ENCODE measurements around the gene CTNNA1. TPM values are rescaled to one million over a fixed set of nuclear protein-coding genes. Genes with fewer than 3 reads are reported as not detected.
A peak's percentile ranks its signal among the peaks of the same experiment; 100 is the strongest.
"Not testable (repeated sequence)": the region's sequence is repeated elsewhere in the genome, so short reads cannot be mapped to it uniquely, and the experiment has no call there.

CTNNA1 gene
- total RNA-seq, 1 donor from 2014 or later: 359 TPM

- Histone ChIP-seq H2AFZ (ENCODE audit: low read depth, low read length) (no peak overlapping the region), H3K4me2 (ENCODE audit: low read length) (no peak overlapping the region), H3K27me3 (ENCODE audit: insufficient read depth, low read length) (no peaks in the 10 kb centered on the region), H3K4me1 (ENCODE audit: insufficient read depth, low read length) (peaks cover 11% of the 10 kb centered on the region), H3K9ac (ENCODE audit: low read length) (no peak overlapping the region), H3K27ac (ENCODE audit: low read depth, low read length) (no peak overlapping the region), H3K36me3 (ENCODE audit: insufficient read depth, low read length) (peaks cover 19% of the 10 kb centered on the region), H4K20me1 (ENCODE audit: insufficient read depth, low read length) (peaks cover 88% of the 10 kb centered on the region), H3K9me3 (ENCODE audit: insufficient read depth, low read depth, low read length) (no peaks in the 10 kb centered on the region), H3K79me2 (ENCODE audit: insufficient read depth, low read length) (peaks cover 90% of the 10 kb centered on the region), H3K4me3 (ENCODE audit: insufficient read depth, low read depth, low read length) (no peak overlapping the region)
- DNase-seq (ENCODE audit: low read depth) (peak; percentile 55), FAIRE-seq (no peak)
- TF ChIP-seq, protein P1, sequence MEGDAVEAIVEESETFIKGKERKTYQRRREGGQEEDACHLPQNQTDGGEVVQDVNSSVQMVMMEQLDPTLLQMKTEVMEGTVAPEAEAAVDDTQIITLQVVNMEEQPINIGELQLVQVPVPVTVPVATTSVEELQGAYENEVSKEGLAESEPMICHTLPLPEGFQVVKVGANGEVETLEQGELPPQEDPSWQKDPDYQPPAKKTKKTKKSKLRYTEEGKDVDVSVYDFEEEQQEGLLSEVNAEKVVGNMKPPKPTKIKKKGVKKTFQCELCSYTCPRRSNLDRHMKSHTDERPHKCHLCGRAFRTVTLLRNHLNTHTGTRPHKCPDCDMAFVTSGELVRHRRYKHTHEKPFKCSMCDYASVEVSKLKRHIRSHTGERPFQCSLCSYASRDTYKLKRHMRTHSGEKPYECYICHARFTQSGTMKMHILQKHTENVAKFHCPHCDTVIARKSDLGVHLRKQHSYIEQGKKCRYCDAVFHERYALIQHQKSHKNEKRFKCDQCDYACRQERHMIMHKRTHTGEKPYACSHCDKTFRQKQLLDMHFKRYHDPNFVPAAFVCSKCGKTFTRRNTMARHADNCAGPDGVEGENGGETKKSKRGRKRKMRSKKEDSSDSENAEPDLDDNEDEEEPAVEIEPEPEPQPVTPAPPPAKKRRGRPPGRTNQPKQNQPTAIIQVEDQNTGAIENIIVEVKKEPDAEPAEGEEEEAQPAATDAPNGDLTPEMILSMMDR (IDR thresholded peaks at IDR 0.05; ENCODE audit: insufficient read depth, low read depth, low read length): no peak
- TF ChIP-seq EZH2 (IDR thresholded peaks at IDR 0.05; ENCODE audit: insufficient read depth, low read length): no peak
- no peak overlapping the region for H3K27ac Mint-ChIP-seq (ENCODE audit: unreplicated experiment)
- H3K4me1 Mint-ChIP-seq (ENCODE audit: low read depth, unreplicated experiment): peaks cover 43% of the 10 kb centered on the region
- H3K4me3 Mint-ChIP-seq (ENCODE audit: unreplicated experiment): no peak overlapping the region
- no peaks in the 10 kb centered on the region for H3K9me3 Mint-ChIP-seq (ENCODE audit: unreplicated experiment)
- H3K36me3 Mint-ChIP-seq (ENCODE audit: low read depth, unreplicated experiment): peaks cover 10% of the 10 kb centered on the region
- no peaks in the 10 kb centered on the region for H3K27me3 Mint-ChIP-seq (ENCODE audit: low read depth, unreplicated experiment)
These were observed 79.0 kb downstream of the CTNNA1 start for GRCh38 chr5:138832218-138832617.

DNA sequence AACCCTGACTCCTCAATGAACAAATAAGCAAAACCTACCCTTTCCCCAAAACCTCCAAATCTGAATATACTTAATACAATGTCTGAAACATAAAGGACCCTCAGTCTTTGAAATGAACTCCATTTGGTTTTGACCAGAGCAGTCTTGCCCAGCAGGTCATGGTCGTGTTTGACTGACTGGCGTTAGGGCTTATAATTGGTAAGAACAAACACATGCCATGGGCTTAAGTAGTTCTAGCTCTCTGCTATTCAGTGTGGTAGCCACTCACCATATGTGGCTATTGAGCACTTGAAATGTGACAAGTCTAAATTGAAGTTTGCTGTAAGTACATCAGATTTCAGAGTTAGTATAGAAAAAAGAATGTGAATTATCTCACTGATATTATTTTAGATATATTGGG is 79.9 kb downstream of the CTNNA1 start:
- peak overlapping the region; percentile 35 for H3K27ac Mint-ChIP-seq (ENCODE audit: unreplicated experiment)
- no peaks in the 10 kb centered on the region for H3K9me3 Mint-ChIP-seq (ENCODE audit: unreplicated experiment)
- Histone ChIP-seq H3K27ac (ENCODE audit: low read depth, low read length) (no peak overlapping the region), H3K36me3 (ENCODE audit: insufficient read depth, low read length) (peaks cover 10% of the 10 kb centered on the region), H3K4me1 (ENCODE audit: insufficient read depth, low read length) (peaks cover 11% of the 10 kb centered on the region), H3K79me2 (ENCODE audit: insufficient read depth, low read length) (peaks cover 89% of the 10 kb centered on the region), H3K27me3 (ENCODE audit: insufficient read depth, low read length) (no peaks in the 10 kb centered on the region), H3K4me2 (ENCODE audit: low read length) (no peak overlapping the region), H4K20me1 (ENCODE audit: insufficient read depth, low read length) (peaks cover 88% of the 10 kb centered on the region), H3K9ac (ENCODE audit: low read length) (no peak overlapping the region), H2AFZ (ENCODE audit: low read depth, low read length) (no peak overlapping the region), H3K4me3 (ENCODE audit: insufficient read depth, low read depth, low read length) (no peak overlapping the region), H3K9me3 (ENCODE audit: insufficient read depth, low read depth, low read length) (no peaks in the 10 kb centered on the region)
- H3K36me3 Mint-ChIP-seq (ENCODE audit: low read depth, unreplicated experiment): peaks cover 10% of the 10 kb centered on the region
- DNase-seq (ENCODE audit: low read depth) (no peak), FAIRE-seq (no peak)
- H3K27me3 Mint-ChIP-seq (ENCODE audit: low read depth, unreplicated experiment): no peaks in the 10 kb centered on the region
- H3K4me3 Mint-ChIP-seq (ENCODE audit: unreplicated experiment): no peak overlapping the region
- TF ChIP-seq EZH2 (IDR thresholded peaks at IDR 0.05; ENCODE audit: insufficient read depth, low read length): no peak
- TF ChIP-seq, protein P1 (IDR thresholded peaks at IDR 0.05; ENCODE audit: insufficient read depth, low read depth, low read length): no peak
- peaks cover 43% of the 10 kb centered on the region for H3K4me1 Mint-ChIP-seq (ENCODE audit: low read depth, unreplicated experiment)

DNA sequence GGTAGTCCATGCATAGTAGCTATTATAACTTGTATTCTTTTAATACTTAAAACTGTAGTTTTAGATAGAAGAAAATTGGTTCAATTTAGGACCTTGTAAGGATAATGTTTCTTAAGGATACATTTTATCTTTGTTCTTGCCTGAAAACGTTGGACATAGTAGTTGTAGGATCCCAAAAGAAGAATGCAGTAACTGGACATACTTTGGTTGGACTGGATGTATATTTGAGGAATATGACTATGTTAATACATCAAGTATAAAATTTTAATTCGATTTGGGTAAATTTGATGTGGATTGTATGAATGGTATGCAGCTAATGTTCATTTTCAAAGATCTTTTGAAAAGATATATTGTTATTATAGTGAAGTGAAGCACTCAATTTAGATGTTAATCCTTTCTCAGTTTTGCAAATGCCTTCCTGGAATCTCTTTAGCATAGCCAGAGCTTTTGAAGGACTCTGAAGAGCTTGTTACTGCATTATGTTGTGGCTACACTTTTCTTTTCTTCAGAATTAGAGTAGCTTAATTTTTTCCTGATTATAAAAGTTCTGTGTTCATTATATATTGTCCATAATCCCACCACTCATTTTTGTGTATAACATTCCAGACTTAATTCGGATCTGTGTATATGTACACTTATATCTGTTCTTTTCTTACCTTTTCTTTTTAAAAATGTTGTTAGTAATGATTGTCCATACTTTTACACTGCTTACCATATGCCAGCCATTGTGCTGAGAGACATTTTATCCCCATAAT is 80.7 kb downstream of the CTNNA1 start:
- H4K20me1 ChIP-seq (ENCODE audit: insufficient read depth, low read length): peaks cover 88% of the 10 kb centered on the region
- FAIRE-seq: peak; percentile 13
- no peak overlapping the region for H3K4me2 ChIP-seq (ENCODE audit: low read length)
- no peaks in the 10 kb centered on the region for H3K27me3 ChIP-seq (ENCODE audit: insufficient read depth, low read length)
- Mint-ChIP-seq H3K4me1 (ENCODE audit: low read depth, unreplicated experiment) (peaks cover 43% of the 10 kb centered on the region), H3K27ac (ENCODE audit: unreplicated experiment) (no peak overlapping the region), H3K27me3 (ENCODE audit: low read depth, unreplicated experiment) (no peaks in the 10 kb centered on the region), H3K4me3 (ENCODE audit: unreplicated experiment) (no peak overlapping the region), H3K36me3 (ENCODE audit: low read depth, unreplicated experiment) (peaks cover 12% of the 10 kb centered on the region), H3K9me3 (ENCODE audit: unreplicated experiment) (no peaks in the 10 kb centered on the region)
- H3K9me3 ChIP-seq (ENCODE audit: insufficient read depth, low read depth, low read length): no peaks in the 10 kb centered on the region
- H3K9ac ChIP-seq (ENCODE audit: low read length): no peak overlapping the region
- TF ChIP-seq EZH2 (IDR thresholded peaks at IDR 0.05; ENCODE audit: insufficient read depth, low read length): no peak
- TF ChIP-seq, protein P1 (IDR thresholded peaks at IDR 0.05; ENCODE audit: insufficient read depth, low read depth, low read length): no peak
- H3K4me3 ChIP-seq (ENCODE audit: insufficient read depth, low read depth, low read length): no peak overlapping the region
- H2AFZ ChIP-seq (ENCODE audit: low read depth, low read length): no peak overlapping the region
- no peak for DNase-seq (ENCODE audit: low read depth)
- peaks cover 2% of the 10 kb centered on the region for H3K36me3 ChIP-seq (ENCODE audit: insufficient read depth, low read length)
- H3K79me2 ChIP-seq (ENCODE audit: insufficient read depth, low read length): peaks cover 93% of the 10 kb centered on the region
- H3K27ac ChIP-seq (ENCODE audit: low read depth, low read length): no peak overlapping the region
- peaks cover 11% of the 10 kb centered on the region for H3K4me1 ChIP-seq (ENCODE audit: insufficient read depth, low read length)

DNA sequence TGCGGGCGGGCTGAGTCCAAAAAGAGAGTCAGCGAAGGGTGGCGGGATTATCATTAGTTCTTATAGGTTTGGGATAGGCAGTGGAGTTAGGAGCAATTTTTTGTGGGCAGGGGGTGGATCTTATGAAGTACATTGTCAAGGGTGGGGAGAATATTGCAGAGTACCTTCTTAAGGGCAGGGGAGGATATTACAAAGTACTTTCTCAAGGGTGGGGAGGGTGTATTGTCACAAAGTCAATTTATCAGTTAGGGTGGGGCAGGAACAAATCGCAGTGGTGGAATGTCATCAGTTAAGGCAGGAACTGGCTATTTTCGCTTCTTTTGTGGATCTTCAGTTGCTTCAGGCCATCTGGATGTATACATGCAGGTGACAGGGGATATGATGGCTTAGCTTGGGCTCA is 81.6 kb downstream of the CTNNA1 start:
- not testable (repeated sequence) for H3K27ac Mint-ChIP-seq (ENCODE audit: unreplicated experiment); H3K27me3 Mint-ChIP-seq (ENCODE audit: low read depth, unreplicated experiment); H3K36me3 ChIP-seq (ENCODE audit: insufficient read depth, low read length); H3K9ac ChIP-seq (ENCODE audit: low read length); H3K27me3 ChIP-seq (ENCODE audit: insufficient read depth, low read length); H3K9me3 ChIP-seq (ENCODE audit: insufficient read depth, low read depth, low read length); H3K9me3 Mint-ChIP-seq (ENCODE audit: unreplicated experiment); FAIRE-seq; DNase-seq (ENCODE audit: low read depth); H3K27ac ChIP-seq (ENCODE audit: low read depth, low read length); H3K4me3 Mint-ChIP-seq (ENCODE audit: unreplicated experiment); H3K4me3 ChIP-seq (ENCODE audit: insufficient read depth, low read depth, low read length); H3K4me2 ChIP-seq (ENCODE audit: low read length); H3K36me3 Mint-ChIP-seq (ENCODE audit: low read depth, unreplicated experiment); H2AFZ ChIP-seq (ENCODE audit: low read depth, low read length)
- H3K4me1 Mint-ChIP-seq (ENCODE audit: low read depth, unreplicated experiment): peaks cover 46% of the 10 kb centered on the region
- Histone ChIP-seq H3K4me1 (ENCODE audit: insufficient read depth, low read length) (peaks cover 11% of the 10 kb centered on the region), H4K20me1 (ENCODE audit: insufficient read depth, low read length) (peaks cover 91% of the 10 kb centered on the region), H3K79me2 (ENCODE audit: insufficient read depth, low read length) (peaks cover 95% of the 10 kb centered on the region)

Measured in astrocyte (in vitro differentiated cells and primary cell).